GM15510 (cell line): ENCODE data around the gene TMEM219.

Experiments used
- POLR2A ChIP-seq: IDR thresholded peaks from 3 replicates; pipeline ENCODE4 v1.6.1; 2011; ENCODE audit warnings: borderline replicate concordance; ENCODE audit not compliant: insufficient read length; ENCODE audit errors: extremely low read depth

Gene TMEM219

DNA sequence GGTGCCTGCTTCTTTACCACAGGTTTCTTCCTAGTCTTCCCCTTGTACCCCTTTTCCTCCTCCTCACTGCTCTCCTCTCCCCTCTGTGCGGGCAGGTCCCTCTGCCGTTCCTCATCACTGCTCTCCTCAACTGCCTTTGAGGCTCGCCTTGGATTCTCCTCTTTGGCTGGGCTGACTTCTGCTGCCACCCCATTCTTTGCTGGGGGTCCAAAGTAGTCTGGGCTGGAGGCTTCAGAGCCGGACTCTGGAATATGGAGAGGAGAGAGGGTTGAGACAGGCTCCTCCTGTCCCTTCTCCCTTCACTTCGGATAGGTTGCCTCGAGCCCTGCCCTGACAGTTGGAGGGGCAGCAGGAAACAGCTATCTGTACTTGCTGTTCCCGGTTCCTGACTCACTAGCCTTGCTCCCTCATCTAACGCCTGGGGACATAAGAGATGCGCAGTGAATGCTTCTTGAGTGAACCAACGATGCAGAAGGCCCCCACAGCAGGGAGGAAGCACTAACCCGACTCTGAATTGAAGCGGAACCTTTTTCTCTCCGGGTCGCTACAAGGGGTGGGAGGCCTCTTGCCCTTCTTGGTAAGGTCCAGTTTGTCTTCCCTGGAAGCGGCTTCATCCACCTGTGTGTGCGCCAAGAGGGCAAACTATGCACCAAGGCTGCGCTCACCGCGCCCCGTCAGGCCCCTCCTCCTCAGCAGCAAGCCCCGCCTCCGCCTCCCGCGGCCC, 32.9 kb downstream of the TMEM219 start:
- TF ChIP-seq POLR2A = no peak

- TF ChIP-seq POLR2A = peak; percentile 39
Measured at GRCh38 chr16:29995324-29995910, 33.5 kb downstream of the TMEM219 start, which contains the start of gene HIRIP3. TSS of gene HIRIP3 (minus strand) at chr16:29995617. CDS start at chr16:29995605, 12 bp downstream.

DNA sequence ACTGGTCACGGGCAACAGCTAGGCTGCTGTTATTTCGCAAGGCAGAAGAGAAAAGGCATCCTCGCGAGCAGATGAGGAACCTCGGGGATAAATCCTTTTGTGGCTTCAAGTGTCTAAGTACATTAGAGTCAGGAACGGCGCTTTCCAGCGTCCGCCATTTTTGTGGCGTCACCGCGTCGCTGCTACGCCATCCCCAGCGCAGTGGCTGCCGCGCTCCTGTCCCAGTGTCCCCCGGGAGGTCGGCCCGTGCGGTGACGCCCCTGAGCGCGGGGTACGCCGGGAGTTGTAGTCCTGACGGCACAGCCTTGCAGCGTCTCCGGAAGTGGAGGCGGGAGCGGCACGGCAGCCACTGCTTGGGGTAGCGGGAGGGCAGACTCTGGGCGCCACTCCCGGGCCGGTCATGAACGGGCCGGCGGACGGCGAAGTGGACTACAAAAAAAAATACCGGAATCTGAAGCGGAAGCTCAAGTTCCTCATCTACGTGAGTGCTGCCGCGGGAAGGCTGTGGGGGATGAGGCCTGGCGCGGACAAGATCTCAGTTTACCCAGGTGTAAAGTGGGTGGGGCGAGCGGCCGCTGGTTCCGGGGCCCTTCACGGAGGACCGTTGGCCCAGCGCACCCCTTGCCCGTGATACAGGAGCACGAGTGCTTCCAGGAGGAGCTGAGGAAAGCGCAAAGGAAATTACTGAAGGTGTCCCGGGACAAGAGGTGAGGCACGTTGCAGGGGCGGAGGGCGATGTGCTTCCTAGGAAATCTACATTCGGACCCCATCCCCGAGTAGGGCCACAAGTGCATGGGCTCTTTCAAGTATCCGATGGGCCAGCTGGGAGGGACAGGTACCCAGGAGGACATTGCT, 34.3 kb downstream of the TMEM219 start, which contains the start of gene INO80E:
TSS of gene INO80E (plus strand) at position 331 of the 855 bp plus-strand sequence. CDS start at position 401, 70 bp downstream.
- peak; percentile 70 for TF ChIP-seq POLR2A

DNA sequence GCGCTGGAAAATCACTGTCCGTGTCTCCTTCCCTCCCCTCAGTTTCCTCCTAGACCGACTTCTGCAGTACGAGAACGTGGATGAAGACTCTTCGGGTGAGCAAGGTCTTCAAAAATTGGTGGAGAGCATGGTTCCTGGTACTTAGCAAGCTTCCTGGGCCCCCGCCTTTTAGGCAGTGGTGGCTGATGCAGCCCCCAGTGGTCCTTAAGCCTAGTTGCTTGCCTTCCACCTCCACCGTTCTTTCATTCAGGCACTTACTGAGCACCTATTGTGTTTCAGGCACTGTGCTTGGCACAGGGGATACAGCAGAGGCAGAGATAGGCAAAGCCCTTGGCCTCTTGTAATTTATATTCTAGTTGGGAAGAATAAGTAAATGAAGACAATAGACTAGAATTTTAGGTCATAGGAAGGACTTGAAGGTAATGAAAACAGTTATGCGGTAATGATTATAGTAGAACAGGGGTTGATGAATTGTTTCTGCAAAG, 34.9 kb downstream of the TMEM219 start:
- TF ChIP-seq POLR2A = no peak

DNA sequence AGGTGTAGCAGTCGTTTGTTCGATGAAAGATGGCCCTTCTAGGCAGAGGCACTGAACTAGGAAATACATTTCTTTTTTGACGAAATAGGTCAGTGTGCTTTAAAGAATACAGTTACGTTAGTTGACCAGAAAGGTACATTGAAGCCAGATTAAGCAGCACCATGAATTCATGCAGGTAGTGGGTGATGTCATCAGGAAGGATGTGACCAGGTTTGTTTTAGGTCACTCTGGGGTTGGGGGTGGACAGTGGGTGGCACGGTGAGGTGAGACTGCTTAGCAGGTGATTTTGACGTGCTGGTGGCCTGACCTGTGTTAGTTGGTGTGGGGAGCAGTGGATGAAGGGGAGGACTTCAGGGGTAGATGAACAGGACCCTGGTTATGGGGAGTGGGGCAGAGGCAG, 37.7 kb downstream of the TMEM219 start:
- TF ChIP-seq POLR2A = no peak

GRCh38 chr16:30000735-30001631, 39.1 kb downstream of the TMEM219 start:
- no peak for TF ChIP-seq POLR2A

GRCh38 chr16:30002614-30003346, 40.9 kb downstream of the TMEM219 start:
- no peak for TF ChIP-seq POLR2A

- TF ChIP-seq POLR2A = no peak
Measured at GRCh38 chr16:30003670-30004423, 42.0 kb downstream of the TMEM219 start.

DNA sequence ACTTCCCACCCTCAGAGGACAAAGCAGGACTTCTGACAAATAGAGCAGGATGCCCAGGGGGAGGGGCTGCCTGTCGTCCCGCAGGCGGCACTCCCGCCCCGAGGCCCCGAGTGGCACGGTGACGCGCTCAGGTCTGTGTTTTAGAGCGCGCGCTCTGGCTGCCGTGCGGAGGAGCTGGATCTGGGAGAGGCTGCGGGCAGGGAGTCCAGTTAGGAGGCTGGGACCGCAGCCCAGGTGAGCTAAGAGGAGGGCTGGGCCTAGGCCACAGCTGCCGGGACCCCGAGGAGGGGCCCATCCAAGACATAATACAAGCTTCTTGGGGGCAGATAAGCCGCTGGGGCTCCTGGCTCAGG, 42.5 kb downstream of the TMEM219 start:
- TF ChIP-seq POLR2A = no peak

GRCh38 chr16:30004811-30005242, 42.9 kb downstream of the TMEM219 start:
- no peak for TF ChIP-seq POLR2A

- TF ChIP-seq POLR2A = peak; percentile 10
Measured at GRCh38 chr16:30005341-30006094, 43.6 kb downstream of the TMEM219 start.

DNA sequence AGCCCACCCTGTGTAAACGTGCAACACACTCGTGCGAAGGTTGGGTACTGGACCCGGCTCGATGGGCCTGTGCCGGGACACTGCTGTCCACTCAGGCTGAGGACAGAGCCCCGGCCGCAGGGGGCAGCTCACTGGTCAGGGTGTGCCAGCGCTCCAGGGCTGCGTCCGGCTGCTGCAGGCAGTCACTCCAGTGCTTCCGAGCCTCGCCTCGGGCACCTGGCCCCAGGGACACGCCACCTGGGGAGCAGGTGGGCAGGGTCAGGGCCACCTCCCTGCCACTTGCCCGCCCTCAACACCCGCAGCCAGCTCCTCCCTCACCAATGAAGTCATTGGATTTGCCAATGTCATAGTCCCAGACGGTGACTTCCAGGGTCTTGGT, 44.2 kb downstream of the TMEM219 start:
- TF ChIP-seq POLR2A = no peak
